CD4-positive, alpha-beta T cell (primary cell): ENCODE measurements around the gene B4GALT6. TPM values are rescaled to one million over a fixed set of nuclear protein-coding genes. Genes with fewer than 3 reads are reported as not detected.

Source experiments
- ATAC-seq: fragments of 200-7000 bp; cut with Tn5 transposase; one replicate; pipeline ENCODE4 v1.10.0; 2022; ENCODE audit warnings: mild to moderate bottlenecking; ENCODE audit not compliant: poor library complexity
- CTCF ChIA-PET: fragments of 350-600 bp; sonication (Branson Sonifier 250); formaldehyde crosslinking; loops from one replicate; lab custom pipeline; 2021; ENCODE audit warnings: antibody characterized with exemption, inconsistent platforms; lab: Charles Lee
- POLR2A ChIA-PET: fragments of 350-600 bp; sonication (Branson Sonifier 250); formaldehyde crosslinking; loops from one replicate; lab custom pipeline; 2021; ENCODE audit warnings: antibody characterized with exemption, inconsistent platforms; lab: Charles Lee
- DNase-seq, 14 experiments: peaks; one replicate each; pipeline ENCODE4 v3.0.0-alpha.2; 2013 to 2020; ENCODE audit warnings: mixed read lengths in 2 of 14
- H3K27ac ChIP-seq, 2 donors: one replicate each; pipeline versions ENCODE4 v1.5.1 to v1.7.0; 2013; ENCODE audit warnings: low read length in 2 of 2, low read depth in 1 of 2, mild to moderate bottlenecking in 1 of 2
- H3K27me3 ChIP-seq, 2 experiments: 1 replicate in 1 of 2; 2 replicates in 1 of 2; pipeline versions ENCODE4 v1.6.1 to v1.7.0; 2013; ENCODE audit warnings: low read length in 2 of 2, control low read depth in 1 of 2, mild to moderate bottlenecking in 1 of 2, moderate library complexity in 1 of 2; ENCODE audit not compliant: insufficient read depth in 2 of 2, control insufficient read depth in 1 of 2
- H3K36me3 ChIP-seq: one replicate; pipeline ENCODE4 v1.6.1; 2013; ENCODE audit warnings: low read length, control low read depth; ENCODE audit not compliant: insufficient read depth
- H3K4me1 ChIP-seq: one replicate; pipeline ENCODE4 v1.6.1; 2013; ENCODE audit warnings: low read length, control low read depth; ENCODE audit not compliant: insufficient read depth
- H3K4me3 ChIP-seq: one replicate; pipeline ENCODE4 v1.5.1; 2013; ENCODE audit warnings: mild to moderate bottlenecking, low read length, moderate library complexity
- H3K9me3 ChIP-seq, 2 experiments: 1 replicate in 1 of 2; 2 replicates in 1 of 2; pipeline versions ENCODE4 v1.6.1 to v1.7.0; 2013; ENCODE audit warnings: low read length in 2 of 2, mild to moderate bottlenecking in 2 of 2, control low read depth in 1 of 2, moderate library complexity in 1 of 2; ENCODE audit not compliant: control insufficient read depth in 1 of 2, insufficient read depth in 1 of 2
- H3K27ac Mint-ChIP-seq: one replicate; pipeline ENCODE4 v1.8.0; 2020; ENCODE audit warnings: mixed read lengths
- H3K27me3 Mint-ChIP-seq: one replicate; pipeline ENCODE4 v1.8.0; 2021; ENCODE audit warnings: mixed read lengths
- H3K36me3 Mint-ChIP-seq: one replicate; pipeline ENCODE4 v1.8.0; 2021; ENCODE audit warnings: low read depth, mixed read lengths
- H3K4me1 Mint-ChIP-seq: one replicate; pipeline ENCODE4 v1.8.0; 2021; ENCODE audit warnings: low read depth, mixed read lengths
- H3K4me3 Mint-ChIP-seq: one replicate; pipeline ENCODE4 v1.8.0; 2020; ENCODE audit warnings: mild to moderate bottlenecking, mixed read lengths
- H3K9me3 Mint-ChIP-seq: one replicate; pipeline ENCODE4 v1.8.0; 2020; ENCODE audit warnings: mixed read lengths
- intact Hi-C, 2 experiments: fragments of 100-400 bp; cut with DNase I in 1 of 2; cut with micrococcal nuclease in 1 of 2; formaldehyde crosslinking; loops; one replicate each; pipeline versions ENCODE4 v1.15.1 to v1.9.0; 2023 to 2025; cut with DNase I, micrococcal nuclease
- total RNA-seq, 174 experiments: library from RNA in 2 of 174; stranded (reverse) in 2 of 174; gene quantifications; one replicate each; pipeline ENCODE4 v1.2.3 and lab custom pipeline; 2021 to 2026
- TF ChIP-seq, protein P1 (sequence below): fragments of 200-600 bp; IDR thresholded peaks from one replicate; pipeline ENCODE4 v1.8.0; 2022; ENCODE audit warnings: antibody characterized with exemption, mild to moderate bottlenecking

B4GALT6 gene
- total RNA-seq, 2 experiments from 2014 or later = 0.75 TPM; not detected in 1

DNA sequence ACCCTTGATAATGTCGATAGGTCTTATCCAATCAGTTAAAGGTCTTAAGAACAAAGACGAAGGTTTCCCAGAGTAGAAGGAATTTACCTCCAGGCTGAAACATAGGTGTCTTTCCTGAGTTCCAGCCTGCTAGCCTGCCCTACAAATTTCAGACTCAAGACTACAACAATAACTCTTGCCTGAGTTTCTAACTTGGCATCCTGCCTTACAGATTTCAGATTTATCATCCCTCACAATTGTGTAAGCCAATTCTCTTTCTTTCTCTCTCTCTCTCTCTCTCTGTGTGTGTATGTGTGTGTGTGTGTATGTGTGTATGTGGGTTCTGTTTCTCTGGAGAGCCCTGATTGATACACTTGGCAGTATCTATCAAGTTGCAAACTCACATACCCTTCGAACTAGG, 37.2 kb upstream of the B4GALT6 start:
- H3K9me3 ChIP-seq = peaks cover 5% of the 10 kb centered on the region in 2 experiments
- H3K4me3 ChIP-seq = no peak overlapping the region
- DNase-seq (no peak), ATAC-seq (no peak)
- TF ChIP-seq, protein P1, sequence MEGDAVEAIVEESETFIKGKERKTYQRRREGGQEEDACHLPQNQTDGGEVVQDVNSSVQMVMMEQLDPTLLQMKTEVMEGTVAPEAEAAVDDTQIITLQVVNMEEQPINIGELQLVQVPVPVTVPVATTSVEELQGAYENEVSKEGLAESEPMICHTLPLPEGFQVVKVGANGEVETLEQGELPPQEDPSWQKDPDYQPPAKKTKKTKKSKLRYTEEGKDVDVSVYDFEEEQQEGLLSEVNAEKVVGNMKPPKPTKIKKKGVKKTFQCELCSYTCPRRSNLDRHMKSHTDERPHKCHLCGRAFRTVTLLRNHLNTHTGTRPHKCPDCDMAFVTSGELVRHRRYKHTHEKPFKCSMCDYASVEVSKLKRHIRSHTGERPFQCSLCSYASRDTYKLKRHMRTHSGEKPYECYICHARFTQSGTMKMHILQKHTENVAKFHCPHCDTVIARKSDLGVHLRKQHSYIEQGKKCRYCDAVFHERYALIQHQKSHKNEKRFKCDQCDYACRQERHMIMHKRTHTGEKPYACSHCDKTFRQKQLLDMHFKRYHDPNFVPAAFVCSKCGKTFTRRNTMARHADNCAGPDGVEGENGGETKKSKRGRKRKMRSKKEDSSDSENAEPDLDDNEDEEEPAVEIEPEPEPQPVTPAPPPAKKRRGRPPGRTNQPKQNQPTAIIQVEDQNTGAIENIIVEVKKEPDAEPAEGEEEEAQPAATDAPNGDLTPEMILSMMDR = no peak
- Mint-ChIP-seq H3K27me3 (peaks cover 32% of the 10 kb centered on the region), H3K4me3 (no peak overlapping the region), H3K9me3 (peaks cover 5% of the 10 kb centered on the region), H3K4me1 (peaks cover 7% of the 10 kb centered on the region), H3K27ac (no peak overlapping the region), H3K36me3 (no peaks in the 10 kb centered on the region)
- peaks cover 10 to 24% of the 10 kb centered on the region in 2 experiments for H3K27me3 ChIP-seq
- intact Hi-C loops = loop anchor here in 1 of 2 experiments (10.0 kb wide), 1 partner anchor 727 kb away; no protein-coding TSS in a partner anchor
- H3K36me3 ChIP-seq = no peaks in the 10 kb centered on the region
- ChIA-PET CTCF (interaction anchor here (1.8 kb wide), 1 partner anchor 166 kb away, joined by 7 read pairs; no protein-coding TSS in a partner anchor), POLR2A (no interaction called here)
- H3K27ac ChIP-seq = no peak overlapping the region
- H3K4me1 ChIP-seq = peaks cover 5% of the 10 kb centered on the region

DNA sequence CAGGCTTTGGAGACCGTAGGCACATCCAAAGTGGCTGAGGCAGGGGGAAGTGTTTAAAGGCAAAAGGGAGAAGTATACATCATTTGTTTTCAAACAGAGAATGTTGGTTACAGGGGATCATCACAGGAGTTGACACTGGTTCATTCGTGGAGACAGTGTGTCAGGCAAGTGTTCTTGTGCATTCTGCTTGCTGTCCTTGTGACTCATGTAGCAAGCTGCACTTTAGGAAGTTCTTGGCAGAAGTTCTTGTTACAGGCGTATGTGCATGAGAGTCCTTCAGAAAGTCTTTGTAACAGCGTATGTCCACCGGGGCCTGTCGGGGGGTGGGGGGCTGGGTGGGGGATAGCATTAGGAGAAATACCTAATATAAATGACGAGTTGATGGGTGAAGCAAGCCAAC, 36.5 kb upstream of the B4GALT6 start:
- no peak overlapping the region for H3K4me3 ChIP-seq
- H3K27me3 ChIP-seq = peaks cover 10 to 24% of the 10 kb centered on the region in 2 experiments
- ChIA-PET POLR2A (interaction anchor here (0.6 kb wide), 1 partner anchor 12 kb away, joined by 4 read pairs; no protein-coding TSS in a partner anchor), CTCF (no interaction called here)
- no peak for DNase-seq
- TF ChIP-seq, protein P1 = no peak
- no peaks in the 10 kb centered on the region for H3K36me3 ChIP-seq
- H3K27ac ChIP-seq = no peak overlapping the region
- H3K9me3 ChIP-seq = peaks cover 5% of the 10 kb centered on the region in 2 experiments
- H3K4me1 ChIP-seq = peaks cover 5% of the 10 kb centered on the region
- ATAC-seq = no peak
- Mint-ChIP-seq H3K4me3 (no peak overlapping the region), H3K27ac (no peak overlapping the region), H3K9me3 (peaks cover 5% of the 10 kb centered on the region), H3K36me3 (no peaks in the 10 kb centered on the region), H3K27me3 (peaks cover 28% of the 10 kb centered on the region), H3K4me1 (peaks cover 7% of the 10 kb centered on the region)
- intact Hi-C loops = loop anchor here in 1 of 2 experiments (10.0 kb wide), 1 partner anchor 726 kb away; no protein-coding TSS in a partner anchor

- Histone ChIP-seq H3K36me3 (no peaks in the 10 kb centered on the region), H3K4me3 (no peak overlapping the region), H3K9me3 (peaks cover 5% of the 10 kb centered on the region in 2 experiments), H3K27ac (no peak overlapping the region), H3K27me3 (peaks cover 10 to 12% of the 10 kb centered on the region in 2 experiments), H3K4me1 (peaks cover 5% of the 10 kb centered on the region)
- no peaks in the 10 kb centered on the region for H3K36me3 Mint-ChIP-seq
- no peak for DNase-seq
- ATAC-seq = no peak
- ChIA-PET POLR2A (no interaction called here), CTCF (no interaction called here)
- H3K27me3 Mint-ChIP-seq = peaks cover 15% of the 10 kb centered on the region
- H3K27ac Mint-ChIP-seq = no peak overlapping the region
- peaks cover 7% of the 10 kb centered on the region for H3K4me1 Mint-ChIP-seq
- peaks cover 5% of the 10 kb centered on the region for H3K9me3 Mint-ChIP-seq
- H3K4me3 Mint-ChIP-seq = no peak overlapping the region
- TF ChIP-seq, protein P1 = no peak
- intact Hi-C loops = loop anchor here in 1 of 2 experiments (10.0 kb wide), 1 partner anchor 725 kb away; no protein-coding TSS in a partner anchor
Observed at GRCh38 chr18:31719363-31720006, 35.1 kb upstream of the B4GALT6 start.
